Right lung (tissue), 5 donors: ENCODE measurements around the gene MSI2. TPM values are rescaled to one million over a fixed set of nuclear protein-coding genes. Genes with fewer than 3 reads are reported as not detected.

ENCODE experiments used
- polyA plus RNA-seq, 5 donors: library from polyadenylated mRNA; unstranded; fragments of 120-200 nt; gene quantifications; one replicate each; pipeline versions ENCODE4 v1.2.1 to v1.2.3, GENCODE V29; 2013; ENCODE audit warnings: inconsistent platforms in 1 of 5, low replicate concordance in 1 of 5; ENCODE audit not compliant: insufficient read length in 5 of 5, insufficient read depth in 1 of 5

Gene MSI2
- polyA plus RNA-seq, 5 donors: 35.4 to 48.9 (median 47.6) TPM

Other genes starting within 250 kb of the MSI2 start
- 10 to 100 TPM; 35.3 to 57.6 (median 47.4) TPM for gene AKAP1, start 171.3 kb upstream of the MSI2 start, polyA plus RNA-seq